HepG2 (cell line): Measurements from ENCODE around the gene KRTAP5-6. TPM values are rescaled to one million over a fixed set of nuclear protein-coding genes. Genes with fewer than 3 reads are reported as not detected.

Experiments used
- ATAC-seq: fragments of 200-7000 bp; cut with Tn5 transposase; 3 replicates; pipeline ENCODE4 v1.9.1; 2020; ENCODE audit warnings: mild to moderate bottlenecking, moderate library complexity
- BruUV-seq: library from RNA; stranded (reverse); fragments of 400-500 nt; replicated peaks from 2 replicates; lab custom pipeline; 2021; lab: Mats Ljungman, UMichigan
- CTCF ChIA-PET: fragments of 300-600 bp; formaldehyde crosslinking; extraction: SDS; loops from one replicate; lab custom pipeline; 2021; ENCODE audit warnings: low total read pairs, inconsistent platforms, low intra/inter-chr PET ratio; lab: Yijun Ruan, JAX
- POLR2A ChIA-PET: fragments of 350-600 bp; sonication (Branson Sonifier 250); formaldehyde crosslinking; loops from one replicate; lab custom pipeline; 2020; ENCODE audit warnings: antibody characterized with exemption, inconsistent platforms; lab: Yijun Ruan, JAX
- DNase-seq: peaks from one replicate; pipeline ENCODE4 v3.0.0-alpha.2; 2015; ENCODE audit warnings: low spot score
- FAIRE-seq: peaks from 3 replicates; lab custom pipeline; 2011; peaks lifted over from hg19 to GRCh38; lab: Jason Lieb, UNC
- H2AFZ ChIP-seq: one replicate; pipeline ENCODE4 v1.6.1; 2011; ENCODE audit warnings: low read length, inconsistent platforms
- H3K27ac ChIP-seq: fragments of 300-600 bp; 3 replicates; pipeline ENCODE4 v1.8.0; 2011; ENCODE audit warnings: mixed run types, mild to moderate bottlenecking, mixed read lengths, low read length, inconsistent platforms; ENCODE audit not compliant: insufficient read depth; ENCODE audit errors: extremely low read length
- H3K27me3 ChIP-seq, 2 experiments: fragments of 200-600 bp in 1 of 2; 2 replicates in 1 of 2; 3 replicates in 1 of 2; pipeline versions ENCODE4 v1.6.0 to v1.8.0; 2011; ENCODE audit warnings: low read length in 2 of 2, mild to moderate bottlenecking in 2 of 2, moderate library complexity in 2 of 2, inconsistent platforms in 1 of 2; ENCODE audit not compliant: insufficient read depth in 2 of 2, control insufficient read depth in 1 of 2
- H3K36me3 ChIP-seq, 2 experiments: fragments of 200-600 bp in 1 of 2; replicated peaks in 1 of 2; 2 replicates in 1 of 2; 3 replicates in 1 of 2; pipeline versions ENCODE4 v1.5.1 to v1.8.0; 2011; ENCODE audit warnings: low read length in 2 of 2, inconsistent platforms in 1 of 2; ENCODE audit not compliant: insufficient read depth in 2 of 2, control insufficient read depth in 1 of 2
- H3K4me1 ChIP-seq: 2 replicates; pipeline ENCODE4 v1.5.1; 2012; ENCODE audit warnings: low read length, inconsistent platforms; ENCODE audit not compliant: insufficient read depth
- H3K4me2 ChIP-seq: 2 replicates; pipeline ENCODE4 v1.6.0; 2011; ENCODE audit warnings: low read depth, low read length, inconsistent platforms
- H3K4me3 ChIP-seq, 3 experiments: fragments of 200-600 bp in 1 of 3; sonication (generic), shearing (Covaris generic) in 1 of 3; replicated peaks in 1 of 3; 2 replicates each; pipeline ENCODE4 v1.5.1; 2011 to 2016; ENCODE audit warnings: low read length in 3 of 3, inconsistent platforms in 2 of 3, low read depth in 2 of 3, mild to moderate bottlenecking in 2 of 3, control low read depth in 1 of 3, mixed read lengths in 1 of 3; ENCODE audit not compliant: insufficient read depth in 1 of 3
- H3K79me2 ChIP-seq: one replicate; pipeline ENCODE4 v1.6.1; 2011; ENCODE audit warnings: low read length, inconsistent platforms; ENCODE audit not compliant: insufficient read depth
- H3K9ac ChIP-seq: 2 replicates; pipeline ENCODE4 v1.6.0; 2011; ENCODE audit warnings: mild to moderate bottlenecking, low read depth, low read length, inconsistent platforms; ENCODE audit not compliant: insufficient read depth
- H3K9me3 ChIP-seq: 2 replicates; pipeline ENCODE4 v1.5.1; 2012; ENCODE audit warnings: mild to moderate bottlenecking, low read length
- H4K20me1 ChIP-seq: 2 replicates; pipeline ENCODE4 v1.6.0; 2011; ENCODE audit warnings: inconsistent platforms, mild to moderate bottlenecking, low read length, moderate library complexity; ENCODE audit not compliant: insufficient read depth
- ADNP ChIP-seq: sonication (generic); formaldehyde crosslinking; IDR thresholded peaks from 2 replicates; pipeline ENCODE4 v1.4.0; 2020; ENCODE audit warnings: missing genetic modification reagents
- HOXA9 ChIP-seq: sonication (generic); formaldehyde crosslinking; IDR thresholded peaks from 2 replicates; pipeline ENCODE4 v1.8.1; 2022; ENCODE audit warnings: missing genetic modification reagents, mild to moderate bottlenecking, moderate library complexity, borderline replicate concordance
- MAFF ChIP-seq: IDR thresholded peaks from 2 replicates; pipeline ENCODE4 v1.6.1; 2011; ENCODE audit warnings: low read depth, low read length, improper control_type of control experiment
- MAFK ChIP-seq, 2 experiments: IDR thresholded peaks in 1 of 2; conservative IDR thresholded peaks in 1 of 2; 2 replicates each; pipeline ENCODE4 v1.6.1; 2011; ENCODE audit warnings: improper control_type of control experiment in 2 of 2, low read length in 2 of 2
- TAF15 ChIP-seq: fragments of 200-400 bp; formaldehyde crosslinking; IDR thresholded peaks from one replicate; pipeline ENCODE4 v1.6.1; 2018; ENCODE audit warnings: mild to moderate bottlenecking, low read depth, low read length; ENCODE audit not compliant: poor library complexity, severe bottlenecking
- ZBTB7B ChIP-seq: sonication (generic); formaldehyde crosslinking; IDR thresholded peaks from 2 replicates; pipeline ENCODE4 v1.4.0; 2020; ENCODE audit warnings: missing genetic modification reagents
- ZNF501 ChIP-seq: sonication (generic); formaldehyde crosslinking; IDR thresholded peaks from 2 replicates; pipeline ENCODE4 v1.5.1; 2020; ENCODE audit warnings: mild to moderate bottlenecking, moderate library complexity, missing genetic modification reagents
- ZNF615 ChIP-seq: sonication (generic); formaldehyde crosslinking; IDR thresholded peaks from 2 replicates; pipeline ENCODE4 v1.5.0; 2020; ENCODE audit warnings: mild to moderate bottlenecking, missing genetic modification reagents, borderline replicate concordance
- ZNF7 ChIP-seq: IDR thresholded peaks from 2 replicates; pipeline ENCODE4 v1.6.1; 2016; ENCODE audit warnings: missing biosample characterization, missing genetic modification reagents
- WGBS: methylation state at CpG from one replicate; pipeline ENCODE4 v1.1.6; 2017; ENCODE audit warnings: low lambda C conversion rate; 5-methylcytosine and 5-hydroxymethylcytosine counted together
- in situ Hi-C: cut with HindIII; loops from 2 replicates; pipeline ENCODE4 v1.10.0; 2017; ENCODE audit warnings: low pct_unique_long_range_greater_than_20kb; ENCODE audit not compliant: extremely low pct_ligation_motif_present
- intact Hi-C: fragments of 100-400 bp; cut with micrococcal nuclease; formaldehyde crosslinking; loops from one replicate; pipeline ENCODE4 v1.10.0; 2022; ENCODE audit not compliant: unreplicated experiment
- polyA plus RNA-seq, 8 experiments: library from polyadenylated mRNA; depleted of rRNA in 3 of 8; stranded (reverse) in 7 of 8; unstranded in 1 of 8; fragments of >200 nt; fragmentation: Illumina TruSeq in 4 of 8; extraction: Trizol in 4 of 8; gene quantifications; 2 replicates each; pipeline versions ENCODE4 v1.2.1 to v1.2.3, GENCODE V29; 2011 to 2016; ENCODE audit warnings: low read depth in 4 of 8, missing spikeins in 1 of 8, mixed read lengths in 1 of 8; ENCODE audit not compliant: insufficient read depth in 1 of 8
- total RNA-seq, 5 experiments: library from RNA; depleted of rRNA; stranded (reverse); fragments of >200 nt; fragmentation: Illumina TruSeq; extraction: Trizol; gene quantifications; 2 replicates each; pipeline ENCODE4 v1.2.3, GENCODE V29; 2016; ENCODE audit warnings: low read depth in 1 of 5
- TF ChIP-seq, protein P1 (sequence below): conservative IDR thresholded peaks from 2 replicates; pipeline ENCODE4 v1.6.1; 2018; ENCODE audit warnings: missing genetic modification reagents
- TF ChIP-seq, protein P2 (sequence below): IDR thresholded peaks from 2 replicates; pipeline ENCODE4 v1.6.1; 2016; ENCODE audit warnings: missing compliant biosample characterization, missing genetic modification reagents, borderline replicate concordance

The KRTAP5-6 gene
- total and polyA plus RNA-seq, 2 of the 13 experiments (the other 11 are each of a cell fraction or from before 2014, with no cell fraction given): not detected

DNA sequence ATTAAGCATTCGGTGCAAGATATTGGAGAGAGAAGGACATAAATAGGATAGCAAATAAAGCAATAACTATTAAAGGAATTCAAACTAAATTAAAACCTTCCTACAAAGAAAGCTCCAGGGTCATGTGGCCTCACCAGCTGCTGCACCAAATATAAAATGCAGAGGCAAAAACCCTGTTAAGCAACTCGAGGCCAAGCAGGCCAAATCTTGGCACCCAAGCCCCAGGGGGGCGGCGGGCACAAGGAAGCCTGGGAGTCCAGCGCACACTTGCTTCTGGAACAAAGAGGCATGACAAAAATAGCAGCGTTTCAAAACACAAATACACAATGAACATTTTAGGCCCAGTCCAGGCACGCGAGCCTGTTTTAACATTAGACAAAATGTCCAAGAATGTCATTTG lies 20.8 kb downstream of the KRTAP5-6 start (continued):
- TF ChIP-seq, protein P1, sequence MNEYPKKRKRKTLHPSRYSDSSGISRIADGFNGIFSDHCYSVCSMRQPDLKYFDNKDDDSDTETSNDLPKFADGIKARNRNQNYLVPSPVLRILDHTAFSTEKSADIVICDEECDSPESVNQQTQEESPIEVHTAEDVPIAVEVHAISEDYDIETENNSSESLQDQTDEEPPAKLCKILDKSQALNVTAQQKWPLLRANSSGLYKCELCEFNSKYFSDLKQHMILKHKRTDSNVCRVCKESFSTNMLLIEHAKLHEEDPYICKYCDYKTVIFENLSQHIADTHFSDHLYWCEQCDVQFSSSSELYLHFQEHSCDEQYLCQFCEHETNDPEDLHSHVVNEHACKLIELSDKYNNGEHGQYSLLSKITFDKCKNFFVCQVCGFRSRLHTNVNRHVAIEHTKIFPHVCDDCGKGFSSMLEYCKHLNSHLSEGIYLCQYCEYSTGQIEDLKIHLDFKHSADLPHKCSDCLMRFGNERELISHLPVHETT (CRISPR knock-in tag): no peak

DNA sequence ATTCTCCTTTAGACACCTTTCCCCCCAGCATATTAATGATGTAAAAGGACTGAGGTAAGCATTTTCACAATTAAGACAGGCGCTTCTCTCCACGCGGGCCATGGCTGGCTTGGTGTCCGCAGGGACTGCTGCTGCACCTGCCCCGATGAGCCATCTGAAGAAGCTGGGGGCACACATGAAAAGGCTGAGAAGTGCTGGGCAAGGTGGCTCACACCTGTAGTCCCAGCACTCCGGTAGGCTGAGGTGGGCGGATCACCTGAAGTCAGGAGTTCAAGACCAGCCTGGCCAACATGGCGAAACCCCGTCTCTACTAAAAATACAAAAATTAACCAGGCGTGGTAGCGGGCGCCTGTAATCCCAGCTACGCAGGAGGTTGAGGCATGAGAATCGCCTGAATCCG lies 21.3 kb downstream of the KRTAP5-6 start:
- Histone ChIP-seq H3K4me1 (no peaks in the 10 kb centered on the region), H3K79me2 (no peaks in the 10 kb centered on the region), H3K27me3 (peaks cover 5 to 34% of the 10 kb centered on the region in 2 experiments; a peak in 3 of 5 replicates), H4K20me1 (no peaks in the 10 kb centered on the region), H3K9ac (no peak overlapping the region), H3K9me3 (no peaks in the 10 kb centered on the region), H3K36me3 (no peaks in the 10 kb centered on the region), H2AFZ (no peak overlapping the region), H3K4me3 (no peak overlapping the region), H3K4me2 (no peak overlapping the region), H3K27ac (no peak overlapping the region)
- ATAC-seq (no peak), FAIRE-seq (no peak), DNase-seq (no peak)
- ChIA-PET POLR2A (no interaction called here), CTCF (no interaction called here)
- 56% methylated on average over 15 of the region's 15 CpGs for WGBS
- in situ Hi-C loops: no loop called here
- BruUV-seq: no TSS peak
- intact Hi-C loops: no loop called here
- TF ChIP-seq MAFK (conservative IDR thresholded peaks at IDR 0.05 in 1 of 2, IDR thresholded peaks at IDR 0.05 in 1 of 2; ENCODE audit: low read length in 2 of 2): peak; percentile 5 to 52; a peak in 2 of 4 replicates
- no peak for TF ChIP-seq ZNF501 (CRISPR knock-in tag)
- TF ChIP-seq ZBTB7B (CRISPR knock-in tag): no peak
- 0 out of 2 replicates have a peak, but pooled peaks have one; percentile 9 for TF ChIP-seq MAFF
- TF ChIP-seq ADNP (CRISPR knock-in tag): no peak

DNA sequence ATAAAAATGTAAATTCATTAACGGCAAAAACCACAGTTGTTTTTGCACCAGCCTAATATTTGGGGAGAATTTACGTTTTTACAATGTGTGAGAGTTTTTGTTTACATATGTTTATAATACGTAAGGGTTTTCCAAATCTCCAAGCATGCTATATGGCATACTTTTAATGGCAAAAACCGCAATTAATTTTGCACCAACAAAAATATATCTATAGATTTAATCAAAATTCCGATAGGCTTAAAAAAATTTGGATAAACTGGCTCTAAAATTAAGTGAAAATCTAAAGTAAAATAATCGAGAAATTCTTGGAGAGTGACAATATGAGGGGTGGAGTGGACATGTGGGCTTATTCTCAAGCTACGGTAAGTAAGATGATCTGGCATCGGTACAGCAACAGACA lies 22.8 kb downstream of the KRTAP5-6 start:
- no peak for DNase-seq
- Histone ChIP-seq H3K36me3 (no peaks in the 10 kb centered on the region), H3K27me3 (peaks cover 2 to 30% of the 10 kb centered on the region in 2 experiments; a peak in 3 of 5 replicates), H3K9ac (no peak overlapping the region), H3K4me1 (no peaks in the 10 kb centered on the region), H3K79me2 (no peaks in the 10 kb centered on the region), H3K4me2 (no peak overlapping the region), H2AFZ (no peak overlapping the region), H3K9me3 (no peaks in the 10 kb centered on the region), H3K4me3 (no peak overlapping the region), H3K27ac (no peak overlapping the region), H4K20me1 (no peaks in the 10 kb centered on the region)
- no peak for ATAC-seq
- 25% methylated on average over 8 of the region's 8 CpGs for WGBS
- intact Hi-C loops: no loop called here
- in situ Hi-C loops: no loop called here
- BruUV-seq: no TSS peak
- ChIA-PET POLR2A (no interaction called here), CTCF (no interaction called here)
- FAIRE-seq: no peak
- TF ChIP-seq, protein P2, sequence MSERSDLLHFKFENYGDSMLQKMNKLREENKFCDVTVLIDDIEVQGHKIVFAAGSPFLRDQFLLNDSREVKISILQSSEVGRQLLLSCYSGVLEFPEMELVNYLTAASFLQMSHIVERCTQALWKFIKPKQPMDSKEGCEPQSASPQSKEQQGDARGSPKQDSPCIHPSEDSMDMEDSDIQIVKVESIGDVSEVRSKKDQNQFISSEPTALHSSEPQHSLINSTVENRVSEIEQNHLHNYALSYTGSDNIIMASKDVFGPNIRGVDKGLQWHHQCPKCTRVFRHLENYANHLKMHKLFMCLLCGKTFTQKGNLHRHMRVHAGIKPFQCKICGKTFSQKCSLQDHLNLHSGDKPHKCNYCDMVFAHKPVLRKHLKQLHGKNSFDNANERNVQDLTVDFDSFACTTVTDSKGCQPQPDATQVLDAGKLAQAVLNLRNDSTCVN (CRISPR knock-in tag): no peak
- TF ChIP-seq TAF15 (no peak), ZNF7 (CRISPR knock-in tag) (no peak), ZNF615 (no peak), HOXA9 (CRISPR knock-in tag) (no peak)
